ENCODE measurements around the gene WTIP.

The WTIP gene

GRCh38 chr19:34479396-34479795 is 2.2 kb upstream of the WTIP start:
- no peak for DNase-seq

GRCh38 chr19:34480491-34480890 is 1.1 kb upstream of the WTIP start:
- DNase-seq = no peak

- DNase-seq = no peak
Measured at GRCh38 chr19:34481861-34482379, 362 bp downstream of the WTIP start.

GRCh38 chr19:34482380-34483250 is 1.1 kb downstream of the WTIP start:
- DNase-seq = no peak

GRCh38 chr19:34484328-34484727 is 2.8 kb downstream of the WTIP start:
- DNase-seq = no peak

GRCh38 chr19:34485831-34486230 is 4.3 kb downstream of the WTIP start:
- DNase-seq = no peak

GRCh38 chr19:34487651-34488051 is 6.1 kb downstream of the WTIP start:
- no peak for DNase-seq

- DNase-seq = no peak
Measured at GRCh38 chr19:34489175-34489574, 7.6 kb downstream of the WTIP start.

GRCh38 chr19:34490141-34490766 is 8.7 kb downstream of the WTIP start:
- DNase-seq = no peak

GRCh38 chr19:34493038-34493648 is 11.6 kb downstream of the WTIP start:
- no peak for DNase-seq

- no peak for DNase-seq
Measured at GRCh38 chr19:34493649-34494044, 12.1 kb downstream of the WTIP start.

GRCh38 chr19:34494601-34495000 is 13.0 kb downstream of the WTIP start:
- DNase-seq = no peak

- DNase-seq = no peak
Measured at GRCh38 chr19:34495416-34495815, 13.9 kb downstream of the WTIP start.

GRCh38 chr19:34497112-34497805 is 15.7 kb downstream of the WTIP start:
- no peak for DNase-seq

GRCh38 chr19:34499155-34499834 is 17.7 kb downstream of the WTIP start:
- no peak for DNase-seq

GRCh38 chr19:34500656-34501120 is 19.1 kb downstream of the WTIP start:
- DNase-seq = no peak

GRCh38 chr19:34501339-34502320 is 20.1 kb downstream of the WTIP start:
- peak; percentile 69 for DNase-seq

GRCh38 chr19:34502582-34503411 is 21.2 kb downstream of the WTIP start:
- no peak for DNase-seq

GRCh38 chr19:34503531-34504272 is 22.1 kb downstream of the WTIP start:
- DNase-seq = no peak
